Left lobe of liver (tissue), 2 donors: ENCODE results near the gene GNG13. TPM values are rescaled to one million over a fixed set of nuclear protein-coding genes. Genes with fewer than 3 reads are reported as not detected.
A peak's percentile ranks its signal among the peaks of the same experiment; 100 is the strongest.

Experiments
- ATAC-seq: fragments of 200-7000 bp; cut with Tn5 transposase; one replicate; pipeline ENCODE4 v1.9.1; 2020; ENCODE audit warnings: mild to moderate bottlenecking, moderate library complexity
- DNase-seq: peaks from one replicate; pipeline ENCODE4 v3.0.0-alpha.2; 2020; ENCODE audit warnings: low spot score
- total RNA-seq: library from RNA; stranded (reverse); gene quantifications from one replicate; pipeline ENCODE4 v1.2.1, GENCODE V29; 2021
- donor health status: DM: no; HTN: no; CAD: no; lungs with moderate emphysema.
- donor health status: DM: no; HTN: yes; CAD: no.

The GNG13 gene
- total RNA-seq, 1 donor from 2014 or later: not detected

- DNase-seq (no peak), ATAC-seq (no peak)
Measured at GRCh38 chr16:795580-796229, 4.8 kb downstream of the GNG13 start.

- DNase-seq: no peak
- ATAC-seq: no peak
Measured at GRCh38 chr16:794853-795466, 5.6 kb downstream of the GNG13 start.

- no peak for ATAC-seq
- no peak for DNase-seq
Measured at GRCh38 chr16:794091-794822, 6.3 kb downstream of the GNG13 start.

- DNase-seq (no peak), ATAC-seq (no peak)
Measured at GRCh38 chr16:793414-793813, 7.1 kb downstream of the GNG13 start.

- ATAC-seq (no peak), DNase-seq (no peak)
Measured at GRCh38 chr16:792221-792995, 8.1 kb downstream of the GNG13 start.

- ATAC-seq: no peak
- no peak for DNase-seq
Measured at GRCh38 chr16:791131-791530, 9.4 kb downstream of the GNG13 start.

GRCh38 chr16:790086-790485 is 10.4 kb downstream of the GNG13 start:
- no peak for DNase-seq
- no peak for ATAC-seq

GRCh38 chr16:789191-789850 is 11.2 kb downstream of the GNG13 start:
- no peak for DNase-seq
- no peak for ATAC-seq

- ATAC-seq: peak; percentile 91
- DNase-seq: peak; percentile 93
Measured at GRCh38 chr16:788399-789126, 12.0 kb downstream of the GNG13 start, which contains the start of gene CHTF18. TSS of gene CHTF18 (plus strand) at chr16:788620. CDS start at chr16:788685, 65 bp downstream.

GRCh38 chr16:787978-788398 is 12.5 kb downstream of the GNG13 start, which contains the start of gene RPUSD1:
TSS of gene RPUSD1 (minus strand) at chr16:788381. CDS start at chr16:787737, 644 bp downstream.
- no peak for DNase-seq
- no peak for ATAC-seq

- DNase-seq (no peak), ATAC-seq (no peak)
Measured at GRCh38 chr16:787321-787966, 13.1 kb downstream of the GNG13 start.

GRCh38 chr16:785563-786535 is 14.7 kb downstream of the GNG13 start:
- peak; percentile 75 for DNase-seq
- peak; percentile 57 for ATAC-seq

- ATAC-seq (no peak), DNase-seq (no peak)
Measured at GRCh38 chr16:784431-784830, 16.1 kb downstream of the GNG13 start.

- no peak for DNase-seq
- no peak for ATAC-seq
Measured at GRCh38 chr16:783404-784161, 17.0 kb downstream of the GNG13 start.

- no peak for DNase-seq
Measured at GRCh38 chr16:782766-783403, 17.6 kb downstream of the GNG13 start.

GRCh38 chr16:782258-782657 is 18.3 kb downstream of the GNG13 start:
- ATAC-seq (no peak), DNase-seq (no peak)

More at GRCh38 chr16:782766-783403, 17.6 kb downstream of the GNG13 start:
- ATAC-seq: no peak
